ENCODE measurements around the gene GPX7.

GPX7 gene

DNA sequence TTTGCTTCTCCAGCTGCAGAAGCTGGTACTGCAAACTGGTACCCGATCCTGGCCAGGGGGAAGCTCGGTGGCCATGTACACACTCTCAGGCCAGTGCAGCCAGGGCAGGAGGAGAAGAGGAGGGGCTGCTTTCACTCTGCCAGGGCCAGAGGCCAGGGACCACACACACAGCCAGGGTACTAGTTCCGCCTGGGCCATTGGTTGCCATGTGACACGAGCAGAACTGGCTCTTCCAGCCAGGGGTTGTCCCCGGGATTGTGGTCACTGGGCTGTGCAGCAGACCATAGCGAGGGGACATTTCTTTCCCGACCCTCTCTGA, 27.1 kb downstream of the GPX7 start:
- peak; percentile 43 for DNase-seq (ENCODE audit: low spot score)

DNA sequence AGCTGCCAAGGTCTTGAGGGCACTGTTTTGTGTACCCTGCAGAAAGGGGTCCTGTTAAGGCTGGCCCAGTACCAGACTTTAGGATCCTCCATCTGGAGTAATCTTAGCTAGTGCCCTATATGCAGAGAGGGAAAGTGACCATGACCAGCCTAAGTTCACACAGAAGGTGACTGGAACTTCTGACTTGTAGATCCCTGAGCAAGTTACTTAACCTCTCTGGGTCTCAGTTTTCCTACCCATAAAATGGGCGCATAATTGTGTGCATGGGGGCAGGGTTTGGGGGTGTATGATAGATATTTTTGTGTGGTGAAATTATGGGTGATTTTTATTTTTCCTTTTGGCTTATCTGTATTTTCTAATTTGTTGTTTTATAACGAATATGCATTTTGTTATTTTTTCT, 27.5 kb downstream of the GPX7 start:
- DNase-seq (ENCODE audit: low spot score), result no peak

DNA sequence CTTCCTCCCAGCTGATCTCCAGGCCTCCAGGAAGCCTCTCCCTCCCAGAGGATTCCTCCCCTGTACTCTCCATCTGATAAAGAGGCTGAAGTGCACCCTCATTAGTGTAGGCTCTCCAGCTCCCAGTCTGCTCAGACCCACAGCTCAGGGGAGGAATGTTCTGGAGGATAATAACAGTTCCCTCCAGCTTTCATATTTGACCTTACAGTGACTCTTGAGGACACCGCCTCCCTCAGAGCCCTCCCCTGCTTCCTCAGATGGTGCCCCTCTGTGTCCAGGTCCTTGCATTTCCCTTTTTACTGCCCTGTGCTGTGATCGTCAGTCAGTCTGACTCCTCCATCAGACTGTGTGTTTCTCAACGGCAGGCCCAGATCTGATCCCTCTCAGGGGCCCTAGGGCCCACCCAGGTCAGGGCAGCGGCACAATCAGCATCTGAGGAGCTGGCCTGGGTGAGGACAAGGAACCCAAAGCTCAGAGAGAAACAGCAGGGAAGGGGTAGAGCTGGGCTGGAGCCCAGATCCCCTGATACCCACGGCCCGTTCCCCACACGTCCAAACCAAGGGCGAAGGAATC, 29.7 kb downstream of the GPX7 start:
- DNase-seq (ENCODE audit: low spot score), result peak; percentile 66

DNA sequence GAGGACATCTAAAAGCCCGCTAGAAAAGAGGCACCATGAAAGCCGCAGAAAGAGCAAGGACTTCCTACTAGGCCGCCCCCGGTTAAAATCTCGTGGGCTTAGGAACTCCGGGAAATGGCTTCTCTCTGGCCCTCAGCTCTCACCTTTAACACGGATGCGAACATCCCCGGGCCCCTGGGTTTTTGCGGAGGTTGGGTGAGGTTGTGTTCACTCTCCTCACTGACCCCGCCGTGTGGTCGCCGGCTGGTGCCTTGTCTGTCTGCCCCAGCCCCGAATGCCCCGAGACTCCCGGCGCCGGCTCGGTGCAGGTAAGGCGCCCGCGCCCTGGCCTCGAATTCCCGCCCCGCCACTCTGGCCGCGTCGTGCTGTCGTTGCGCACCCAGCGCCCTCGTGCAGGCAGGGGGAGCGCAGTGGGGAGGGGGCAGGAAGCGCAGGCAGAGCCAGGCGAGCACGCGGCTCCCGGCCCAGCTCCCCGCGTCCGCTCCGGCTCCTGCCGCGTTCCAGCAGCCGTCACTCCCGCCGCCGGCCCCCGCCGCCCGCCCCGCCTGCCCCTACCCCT, 30.6 kb downstream of the GPX7 start, which contains the start of gene SHISAL2A:
Gene SHISAL2A, plus strand, starts transcription at position 437 of the 559 bp plus-strand sequence. CDS start 326 bp downstream, outside the sequence.
- DNase-seq (ENCODE audit: low spot score), result no peak

DNA sequence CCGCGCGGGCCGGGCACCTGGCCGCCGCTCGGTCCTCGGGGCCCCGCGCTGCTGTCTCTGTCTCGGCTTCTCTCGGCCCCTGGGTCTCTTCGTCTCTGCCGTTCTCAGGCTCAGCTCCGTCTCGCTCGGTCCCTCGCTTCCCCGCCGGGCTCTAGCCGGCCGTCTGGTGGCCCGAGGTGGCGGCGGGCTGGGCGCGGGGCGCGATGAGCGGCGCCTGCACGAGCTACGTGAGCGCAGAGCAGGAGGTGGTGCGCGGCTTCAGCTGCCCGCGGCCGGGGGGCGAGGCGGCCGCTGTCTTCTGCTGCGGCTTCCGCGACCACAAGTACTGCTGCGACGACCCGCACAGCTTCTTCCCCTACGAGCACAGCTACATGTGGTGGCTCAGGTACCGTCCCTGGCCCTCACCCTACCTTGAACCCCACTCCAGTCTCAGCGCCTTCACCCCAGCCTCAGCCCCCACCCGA, 31.2 kb downstream of the GPX7 start:
- DNase-seq (ENCODE audit: low spot score), result no peak

DNA sequence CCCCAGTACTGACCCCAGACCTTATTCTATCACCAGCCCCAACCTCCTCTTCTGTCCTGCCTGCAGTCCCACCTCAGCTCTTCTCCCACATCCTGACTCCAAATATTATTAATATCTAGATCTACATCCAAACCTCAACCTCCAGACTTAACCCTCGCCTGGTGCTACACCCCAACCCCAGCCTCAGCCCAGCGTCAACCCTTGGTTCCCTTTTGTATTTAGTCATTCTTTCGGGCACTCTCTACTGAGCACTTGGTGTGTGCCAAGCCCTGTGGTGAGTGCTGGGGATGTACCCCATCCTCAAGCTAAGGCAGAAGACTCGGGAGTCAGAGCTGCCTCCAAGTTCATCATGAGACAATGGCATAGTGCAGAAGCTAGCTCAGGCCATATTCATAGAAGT, 31.9 kb downstream of the GPX7 start:
- no peak for DNase-seq (ENCODE audit: low spot score)

DNA sequence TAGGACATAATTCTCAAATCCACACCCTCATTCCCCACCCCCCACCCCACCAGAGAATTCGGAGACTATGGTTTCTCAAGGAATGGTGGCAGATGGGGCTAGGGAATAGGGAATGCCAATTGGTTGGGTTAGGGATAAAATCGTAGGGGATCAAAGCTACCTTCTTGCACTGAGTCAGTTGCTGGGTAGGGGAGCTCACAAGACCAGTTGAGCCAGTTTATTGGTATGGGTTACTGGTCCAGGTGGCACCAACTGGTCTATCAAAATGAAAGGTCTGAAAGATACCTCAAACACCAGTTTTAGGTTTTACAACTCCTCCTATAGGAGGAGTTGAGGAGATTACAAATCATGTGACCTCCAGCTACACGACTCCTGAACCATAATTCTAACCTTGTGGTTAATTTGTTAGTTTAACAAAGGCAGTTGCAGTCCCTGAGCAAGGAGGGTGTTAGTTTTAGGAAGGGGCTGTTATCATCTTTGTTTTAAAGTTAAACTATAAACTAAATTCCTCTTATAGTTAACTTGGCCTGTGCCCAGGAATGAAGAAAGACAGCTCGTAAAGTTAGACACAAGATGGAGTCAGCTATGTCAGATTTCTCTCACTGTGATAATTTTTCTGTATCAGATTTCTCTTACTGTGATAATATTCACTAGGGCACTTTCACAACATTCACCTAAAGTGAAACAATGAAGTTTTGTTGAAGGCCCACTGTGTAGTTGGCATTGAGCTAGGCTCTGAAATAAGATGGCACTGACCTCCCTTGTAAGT, 33.3 kb downstream of the GPX7 start:
- DNase-seq (ENCODE audit: low spot score), result no peak

DNA sequence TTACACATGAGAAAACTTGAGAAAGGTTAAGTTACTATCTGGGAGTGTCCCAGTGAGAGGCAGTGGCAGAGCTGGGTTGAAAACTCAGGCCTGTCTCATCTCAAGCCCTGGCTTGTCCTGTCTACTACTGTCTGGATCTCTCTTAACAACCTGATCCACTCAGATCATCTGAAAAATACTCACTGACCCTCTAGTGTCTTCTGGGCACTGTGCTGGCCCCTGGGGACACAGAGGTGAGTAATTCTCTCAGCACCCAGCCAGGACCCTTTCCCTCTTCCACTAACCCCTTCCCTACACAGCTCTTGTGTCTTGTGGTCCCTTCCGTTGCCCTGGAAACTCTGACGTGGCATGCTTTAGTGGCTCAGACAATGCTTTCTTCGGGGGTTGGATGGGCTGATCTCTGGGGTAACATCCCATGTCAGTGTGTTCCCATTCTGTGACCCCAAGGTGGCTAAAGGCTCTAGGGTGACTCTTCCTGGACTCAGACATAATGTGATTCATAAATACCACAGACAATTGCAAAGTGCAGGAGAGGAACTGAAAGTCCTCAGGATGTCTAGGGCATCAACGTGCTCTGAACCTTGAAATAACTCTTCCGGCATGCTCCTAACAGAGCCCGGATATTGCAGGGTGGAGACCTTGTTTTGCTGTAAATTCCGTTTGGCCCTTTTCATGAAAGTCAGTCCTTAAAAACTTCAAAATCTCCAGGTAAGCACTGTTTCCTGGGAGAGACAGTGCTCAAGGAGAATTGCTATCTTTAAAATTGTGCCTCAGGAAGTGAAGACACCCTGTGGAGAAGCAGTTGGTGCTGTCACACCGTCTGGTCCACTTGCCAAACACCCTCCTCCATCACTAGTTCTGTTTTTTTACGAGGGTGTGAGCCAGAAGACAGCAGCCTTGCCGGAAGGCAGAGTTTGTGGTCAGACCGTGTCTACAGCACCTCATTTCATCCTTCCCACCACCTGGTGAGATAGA, 34.8 kb downstream of the GPX7 start:
- no peak for DNase-seq (ENCODE audit: low spot score)

DNA sequence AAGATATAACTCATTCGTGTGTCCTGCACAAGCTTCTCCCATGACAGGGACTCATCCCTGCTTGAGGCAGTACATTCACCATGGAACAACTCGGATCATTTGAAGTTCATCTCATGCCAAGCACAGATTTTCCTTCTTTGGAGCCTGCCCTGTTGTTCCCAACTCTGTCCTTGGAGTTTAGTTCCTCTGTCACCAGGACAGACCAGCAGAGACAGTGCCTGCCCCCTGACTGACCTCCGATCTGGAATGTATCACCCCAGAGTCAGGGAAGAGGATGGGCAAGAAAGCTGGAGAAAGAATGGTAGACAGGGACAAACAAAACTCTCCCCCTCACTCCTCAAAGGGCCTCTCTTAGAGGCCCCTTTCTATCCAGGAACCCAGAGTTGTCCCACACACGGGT, 35.8 kb downstream of the GPX7 start:
- DNase-seq (ENCODE audit: low spot score), result no peak

DNA sequence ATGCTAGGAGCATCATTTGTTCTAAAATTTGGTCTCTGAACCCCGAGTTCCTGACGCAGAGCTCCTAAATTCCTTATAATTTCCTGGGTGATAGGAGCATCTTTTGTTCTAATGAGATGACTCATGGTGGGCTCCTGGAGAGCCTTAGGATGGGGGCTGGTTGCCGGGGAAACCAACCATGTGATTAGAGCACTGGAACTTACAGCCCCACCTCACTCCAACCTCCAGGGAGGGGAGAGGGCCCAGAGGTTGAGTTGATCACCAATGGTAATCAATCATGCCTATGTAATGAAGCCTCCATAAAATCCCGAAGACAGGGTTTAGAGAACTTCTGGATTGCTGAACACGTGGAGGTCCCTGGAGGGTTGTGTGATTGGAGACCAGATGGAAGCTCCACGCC, 38.5 kb downstream of the GPX7 start:
- no peak for DNase-seq (ENCODE audit: low spot score)

DNA sequence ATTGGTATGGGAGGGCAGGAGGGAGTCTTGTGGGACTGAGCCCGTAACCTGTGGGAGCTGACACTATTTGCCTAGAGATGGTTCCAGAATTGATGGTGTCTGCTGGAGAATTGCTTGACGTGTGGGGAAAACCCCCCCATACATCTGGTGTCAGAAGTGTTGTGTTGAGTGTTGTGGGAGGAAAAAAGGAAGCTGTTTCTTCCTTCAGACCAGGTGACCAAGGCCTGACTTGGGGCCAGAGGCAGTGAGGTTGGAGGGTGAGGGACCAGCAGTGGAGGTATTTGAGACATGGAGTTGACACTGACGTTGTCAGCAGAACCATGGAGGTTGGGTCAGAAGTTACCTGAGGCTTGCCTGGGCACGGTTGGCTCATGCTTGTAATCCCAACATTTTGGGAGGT, 39.1 kb downstream of the GPX7 start:
- DNase-seq (ENCODE audit: low spot score), result no peak

DNA sequence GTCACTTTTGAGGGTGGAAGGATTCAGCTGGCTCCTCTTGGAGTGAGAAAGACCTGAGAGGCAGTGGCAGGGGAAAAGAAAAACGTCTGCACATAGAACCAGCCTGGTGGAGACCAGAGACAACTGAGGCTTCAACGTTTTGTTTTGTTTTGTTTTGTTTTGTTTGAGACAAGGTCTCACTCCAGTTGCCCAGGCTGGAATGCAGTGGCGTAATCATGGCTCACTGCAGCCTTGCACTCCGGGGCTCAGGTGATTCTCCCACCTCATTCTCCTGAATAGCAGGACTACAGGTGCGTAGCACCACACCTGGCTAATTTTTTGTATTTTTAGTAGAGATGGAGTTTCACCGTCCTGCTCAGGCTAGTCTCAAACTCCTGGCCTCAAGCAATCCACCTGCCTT, 43.1 kb downstream of the GPX7 start:
- no peak for DNase-seq (ENCODE audit: low spot score)

DNA sequence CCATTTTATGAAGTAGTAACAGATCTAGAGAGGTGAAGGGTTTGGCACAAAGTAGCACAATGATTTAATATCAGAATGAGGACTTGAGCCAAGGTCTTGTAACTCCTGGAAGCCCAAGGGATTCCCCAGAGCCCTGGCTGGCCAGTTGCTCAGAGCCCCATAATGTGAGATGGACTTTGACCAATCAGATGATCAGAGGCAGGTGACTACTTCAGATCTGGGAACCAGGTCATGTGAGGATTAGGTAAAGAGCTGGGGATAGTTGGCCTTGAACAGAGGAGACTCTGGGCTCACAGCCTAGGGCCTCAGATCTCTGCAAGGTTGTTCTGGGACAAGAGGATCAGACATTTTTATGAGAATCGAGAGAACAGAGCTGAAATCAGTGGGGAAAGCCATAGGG, 49.7 kb downstream of the GPX7 start:
- no peak for DNase-seq (ENCODE audit: low spot score)

DNA sequence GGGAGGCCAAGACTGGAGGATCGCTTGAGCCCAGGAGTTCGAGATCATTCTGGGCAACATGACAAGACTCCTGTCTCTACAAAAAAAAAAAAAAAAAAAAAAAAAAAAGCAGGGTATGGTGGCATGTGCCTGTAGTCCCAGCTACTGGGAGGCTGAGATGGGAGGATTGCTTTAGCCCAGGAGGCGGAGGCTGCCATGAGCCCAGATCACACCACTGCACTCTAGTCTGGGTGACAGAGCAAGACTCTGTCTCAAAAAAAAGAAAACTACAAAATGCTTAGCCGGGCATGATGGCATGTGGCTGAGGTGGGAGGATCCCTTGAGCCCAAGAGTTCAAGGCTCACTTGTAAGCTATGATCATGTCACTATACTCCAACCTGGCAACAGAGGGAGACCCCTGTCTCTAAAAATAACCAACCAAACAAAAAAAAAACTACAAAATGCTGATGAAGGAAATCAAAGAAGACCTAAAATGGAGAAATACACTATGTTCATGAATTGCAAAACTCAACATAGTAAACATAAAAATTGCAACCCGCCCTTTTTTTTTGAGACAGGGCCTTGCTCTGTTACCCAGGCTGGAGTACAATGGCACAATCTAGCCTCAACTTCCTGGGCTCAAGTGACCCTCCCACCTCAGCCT, 51.2 kb downstream of the GPX7 start:
- no peak for DNase-seq (ENCODE audit: low spot score)

DNA sequence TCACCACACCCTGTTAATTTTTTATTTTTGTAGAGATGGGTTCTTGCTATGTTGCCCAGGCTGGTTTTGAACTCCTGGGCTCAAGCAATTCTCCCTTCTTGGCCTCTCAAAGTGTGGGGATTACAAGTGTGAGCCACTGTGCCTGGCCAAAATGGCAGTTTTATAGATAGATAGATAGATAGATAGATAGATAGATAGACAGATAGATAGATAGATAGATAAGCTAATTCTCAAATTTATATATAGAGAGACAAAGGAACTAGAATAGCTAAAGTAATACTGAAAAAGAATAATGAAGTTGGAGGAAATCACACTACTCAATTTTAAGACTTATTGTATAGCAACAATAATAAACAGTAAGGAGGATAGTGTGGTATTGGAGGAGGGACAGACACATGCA, 51.9 kb downstream of the GPX7 start:
- DNase-seq (ENCODE audit: low spot score), result no peak

DNA sequence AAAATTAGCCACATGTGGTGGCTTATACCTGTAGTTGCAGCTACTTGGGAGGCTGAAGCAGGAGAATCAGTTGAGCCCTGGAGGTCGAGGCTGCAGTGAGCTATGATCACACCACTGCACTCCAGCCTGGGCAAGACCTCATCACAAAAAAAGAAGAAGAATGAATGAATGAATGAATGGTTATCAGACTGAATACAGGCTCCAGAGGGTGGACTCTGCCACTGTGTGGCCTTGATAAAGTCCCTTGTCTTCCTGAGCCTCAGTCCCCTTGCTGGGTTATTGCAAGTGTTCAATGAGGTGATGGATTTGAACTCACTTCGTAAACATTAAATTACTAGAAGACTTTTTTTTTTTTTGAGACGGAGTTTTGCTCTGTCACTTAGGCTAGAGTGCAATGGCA, 55.5 kb downstream of the GPX7 start:
- no peak for DNase-seq (ENCODE audit: low spot score)

Data from SK-N-DZ (cell line).